OCI-LY1 (cell line): Measurements from ENCODE around the gene MYO16.

Source experiments
- H2AFZ ChIP-seq: fragments of 200-600 bp; sonication (generic), shearing (Covaris generic); 2 replicates; pipeline ENCODE4 v1.6.0; 2014; ENCODE audit warnings: antibody characterized with exemption, mild to moderate bottlenecking, low read length
- H3F3A ChIP-seq: fragments of 200-600 bp; sonication (generic), shearing (Covaris generic); 2 replicates; pipeline ENCODE4 v1.6.0; 2014; ENCODE audit warnings: mild to moderate bottlenecking, antibody characterized with exemption, low read length, moderate library complexity; ENCODE audit not compliant: insufficient read depth
- H3K27ac ChIP-seq: fragments of 200-600 bp; sonication (generic); 2 replicates; pipeline ENCODE4 v1.5.1; 2014; ENCODE audit warnings: low read length, mixed run types, mild to moderate bottlenecking, low read depth; ENCODE audit not compliant: poor library complexity, severe bottlenecking
- H3K27me3 ChIP-seq: fragments of 200-600 bp; sonication (generic); 2 replicates; pipeline ENCODE4 v1.6.0; 2014; ENCODE audit warnings: antibody characterized with exemption, mild to moderate bottlenecking, low read length, moderate library complexity; ENCODE audit not compliant: insufficient read depth
- H3K36me3 ChIP-seq: fragments of 200-600 bp; sonication (generic); 2 replicates; pipeline ENCODE4 v1.6.1; 2014; ENCODE audit warnings: mild to moderate bottlenecking, antibody characterized with exemption, low read length, moderate library complexity, mixed read lengths; ENCODE audit not compliant: insufficient read depth
- H3K4me1 ChIP-seq: fragments of 200-600 bp; sonication (generic); 2 replicates; pipeline ENCODE4 v1.5.1; 2014; ENCODE audit warnings: mild to moderate bottlenecking, low read length, moderate library complexity; ENCODE audit not compliant: insufficient read depth, severe bottlenecking
- H3K4me2 ChIP-seq: fragments of 200-600 bp; sonication (generic), shearing (Covaris generic); 2 replicates; pipeline ENCODE4 v1.6.1; 2014; ENCODE audit warnings: low read length
- H3K4me3 ChIP-seq: fragments of 200-600 bp; sonication (generic); 2 replicates; pipeline ENCODE4 v1.5.1; 2014; ENCODE audit warnings: low read length, low read depth, mild to moderate bottlenecking, mixed read lengths; ENCODE audit not compliant: poor library complexity, severe bottlenecking
- H3K79me2 ChIP-seq: fragments of 200-600 bp; shearing (Covaris generic); 2 replicates; pipeline ENCODE4 v1.6.1; 2016; ENCODE audit warnings: mixed run types, low read length, mixed read lengths; ENCODE audit not compliant: insufficient read depth
- H3K9ac ChIP-seq: fragments of 200-600 bp; sonication (generic), shearing (Covaris generic); 2 replicates; pipeline ENCODE4 v1.6.1; 2014; ENCODE audit warnings: mild to moderate bottlenecking, low read length, mixed read lengths
- H3K9me2 ChIP-seq: fragments of 200-600 bp; sonication (generic), shearing (Covaris generic); 2 replicates; pipeline ENCODE4 v1.6.1; 2014; ENCODE audit warnings: low read depth, mild to moderate bottlenecking, low read length, mixed read lengths
- H3K9me3 ChIP-seq: fragments of 200-600 bp; shearing (Covaris generic); 2 replicates; pipeline ENCODE4 v1.6.1; 2014; ENCODE audit warnings: low read length, mixed read lengths
- H4K20me1 ChIP-seq: fragments of 200-600 bp; sonication (generic), shearing (Covaris generic); 2 replicates; pipeline ENCODE4 v1.6.0; 2016; ENCODE audit warnings: mild to moderate bottlenecking, low read length; ENCODE audit not compliant: insufficient read depth
- CTCF ChIP-seq: fragments of 200-600 bp; sonication (generic), shearing (Covaris generic); IDR thresholded peaks from 2 replicates; pipeline ENCODE4 v1.5.1; 2017; ENCODE audit warnings: mild to moderate bottlenecking, antibody characterized with exemption, low read length, moderate library complexity, mixed read lengths
- EZH2 ChIP-seq: fragments of 200-600 bp; sonication (generic), shearing (Covaris generic); IDR thresholded peaks from 2 replicates; pipeline ENCODE4 v1.8.0; 2017; ENCODE audit warnings: borderline replicate concordance, mixed run types, mild to moderate bottlenecking, antibody characterized with exemption, low read length, moderate library complexity, mixed read lengths

The MYO16 gene

GRCh38 chr13:109002934-109003333 lies 373.5 kb downstream of the MYO16 start:
- H2AFZ ChIP-seq: no peak overlapping the region
- H3K9ac ChIP-seq: no peak overlapping the region
- H3K4me2 ChIP-seq: no peak overlapping the region
- H3K9me3 ChIP-seq: no peaks in the 10 kb centered on the region
- H3K79me2 ChIP-seq: no peaks in the 10 kb centered on the region
- no peak for TF ChIP-seq CTCF
- TF ChIP-seq EZH2: no peak
- no peak overlapping the region for H3K27ac ChIP-seq
- no peaks in the 10 kb centered on the region for H3K36me3 ChIP-seq
- no peaks in the 10 kb centered on the region for H4K20me1 ChIP-seq
- no peaks in the 10 kb centered on the region; the same call in 1 of the 2 replicates for H3K9me2 ChIP-seq
- H3K4me1 ChIP-seq: no peaks in the 10 kb centered on the region
- H3F3A ChIP-seq: no peaks in the 10 kb centered on the region
- H3K4me3 ChIP-seq: no peak overlapping the region
- no peaks in the 10 kb centered on the region for H3K27me3 ChIP-seq

GRCh38 chr13:109007946-109008345 lies 378.5 kb downstream of the MYO16 start:
- Histone ChIP-seq H3K4me2 (no peak overlapping the region), H3K9me2 (no peaks in the 10 kb centered on the region), H3K36me3 (no peaks in the 10 kb centered on the region), H3K9ac (no peak overlapping the region), H3K9me3 (no peaks in the 10 kb centered on the region), H2AFZ (no peak overlapping the region), H3K27me3 (no peaks in the 10 kb centered on the region), H3K27ac (no peak overlapping the region), H3K79me2 (no peaks in the 10 kb centered on the region), H4K20me1 (no peaks in the 10 kb centered on the region), H3F3A (no peaks in the 10 kb centered on the region), H3K4me3 (no peak overlapping the region), H3K4me1 (no peaks in the 10 kb centered on the region)
- no peak for TF ChIP-seq EZH2
- TF ChIP-seq CTCF: no peak

GRCh38 chr13:109009756-109010155 lies 380.3 kb downstream of the MYO16 start:
- TF ChIP-seq CTCF (no peak), EZH2 (no peak)
- H3F3A ChIP-seq: no peaks in the 10 kb centered on the region
- H4K20me1 ChIP-seq: no peaks in the 10 kb centered on the region
- no peak overlapping the region for H2AFZ ChIP-seq
- H3K9me3 ChIP-seq: no peaks in the 10 kb centered on the region
- H3K27me3 ChIP-seq: no peaks in the 10 kb centered on the region
- no peak overlapping the region for H3K4me2 ChIP-seq
- H3K9me2 ChIP-seq: no peaks in the 10 kb centered on the region
- no peaks in the 10 kb centered on the region for H3K79me2 ChIP-seq
- no peaks in the 10 kb centered on the region for H3K36me3 ChIP-seq
- H3K27ac ChIP-seq: no peak overlapping the region
- H3K4me1 ChIP-seq: no peaks in the 10 kb centered on the region
- H3K4me3 ChIP-seq: no peak overlapping the region
- H3K9ac ChIP-seq: no peak overlapping the region
